Measurements from ENCODE around the gene TET3. TPM values are rescaled to one million over a fixed set of nuclear protein-coding genes. Genes with fewer than 3 reads are reported as not detected.

Gene TET3
- polyA plus RNA-seq, 3 donors: 0.79 to 18.6 (median 1.4) TPM

DNA sequence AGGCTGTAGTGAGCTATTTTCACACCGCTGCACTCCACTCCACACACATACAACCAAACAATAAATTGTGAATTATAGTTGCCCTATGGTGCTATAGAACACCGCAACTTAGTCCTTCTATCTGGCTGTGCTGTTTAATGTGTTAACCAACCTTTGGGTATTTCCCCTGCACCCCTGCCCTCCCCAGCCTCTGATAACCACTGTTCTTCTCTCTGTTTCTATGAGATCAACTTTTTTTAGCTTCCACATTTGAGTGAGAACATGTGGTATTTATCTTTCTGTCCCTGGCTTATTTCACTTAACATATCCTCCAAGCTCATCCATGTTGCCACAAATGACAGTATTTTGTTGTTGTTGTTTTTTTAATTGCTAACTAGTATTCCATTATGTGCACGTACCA is 32.5 kb downstream of the TET3 start:
- no peak overlapping the region for H3K4me3 ChIP-seq (replicated peaks in 1 of 3; ENCODE audit: low read depth in 2 of 3, low read length in 3 of 3)
- H3K4me1 Mint-ChIP-seq: peaks cover 31% of the 10 kb centered on the region
- H3K9me3 Mint-ChIP-seq: no peaks in the 10 kb centered on the region
- peaks cover 100% of the 10 kb centered on the region for H3K79me2 ChIP-seq (ENCODE audit: insufficient read depth, low read length)
- H3K36me3 ChIP-seq (replicated peaks in 1 of 2; ENCODE audit: control insufficient read depth in 1 of 2, insufficient read depth in 2 of 2, low read length in 2 of 2): peaks cover 2 to 38% of the 10 kb centered on the region in 2 donors
- H2AFZ ChIP-seq (ENCODE audit: insufficient read depth, low read depth, low read length, poor library complexity, severe bottlenecking): no peak overlapping the region
- peaks cover 0 to 1% (median 0%) of the 10 kb centered on the region in 3 donors for H3K27me3 Mint-ChIP-seq (ENCODE audit: low read depth in 3 of 3)
- peaks cover 100% of the 10 kb centered on the region for H4K20me1 ChIP-seq (ENCODE audit: insufficient read depth, low read length)
- peaks cover 19 to 44% of the 10 kb centered on the region in 2 donors for H3K36me3 Mint-ChIP-seq
- H3K4me2 ChIP-seq (replicated peaks; ENCODE audit: extremely low read depth, low read length, poor library complexity, severe bottlenecking): no peak overlapping the region
- H3K9ac ChIP-seq (ENCODE audit: insufficient read depth, low read length, poor library complexity, severe bottlenecking): no peak overlapping the region
- no peak for DNase-seq
- H3K27ac Mint-ChIP-seq: peak overlapping the region in 3 of 7 donors; percentile 1 to 50 (median 4)
- WGBS (ENCODE audit: insufficient coverage): no CpG with 5 or more reads among the region's 3 CpGs
- TF ChIP-seq, protein P1, sequence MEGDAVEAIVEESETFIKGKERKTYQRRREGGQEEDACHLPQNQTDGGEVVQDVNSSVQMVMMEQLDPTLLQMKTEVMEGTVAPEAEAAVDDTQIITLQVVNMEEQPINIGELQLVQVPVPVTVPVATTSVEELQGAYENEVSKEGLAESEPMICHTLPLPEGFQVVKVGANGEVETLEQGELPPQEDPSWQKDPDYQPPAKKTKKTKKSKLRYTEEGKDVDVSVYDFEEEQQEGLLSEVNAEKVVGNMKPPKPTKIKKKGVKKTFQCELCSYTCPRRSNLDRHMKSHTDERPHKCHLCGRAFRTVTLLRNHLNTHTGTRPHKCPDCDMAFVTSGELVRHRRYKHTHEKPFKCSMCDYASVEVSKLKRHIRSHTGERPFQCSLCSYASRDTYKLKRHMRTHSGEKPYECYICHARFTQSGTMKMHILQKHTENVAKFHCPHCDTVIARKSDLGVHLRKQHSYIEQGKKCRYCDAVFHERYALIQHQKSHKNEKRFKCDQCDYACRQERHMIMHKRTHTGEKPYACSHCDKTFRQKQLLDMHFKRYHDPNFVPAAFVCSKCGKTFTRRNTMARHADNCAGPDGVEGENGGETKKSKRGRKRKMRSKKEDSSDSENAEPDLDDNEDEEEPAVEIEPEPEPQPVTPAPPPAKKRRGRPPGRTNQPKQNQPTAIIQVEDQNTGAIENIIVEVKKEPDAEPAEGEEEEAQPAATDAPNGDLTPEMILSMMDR (IDR thresholded peaks at IDR 0.05): no peak
- no peaks in the 10 kb centered on the region for H3K27me3 ChIP-seq (ENCODE audit: control insufficient read depth in 2 of 2, insufficient read depth in 2 of 2, low read length in 2 of 2)
- intact Hi-C loops (cut with micrococcal nuclease): no loop called here
- H3K4me3 Mint-ChIP-seq: no peak overlapping the region
- no peak overlapping the region for H3K27ac ChIP-seq (ENCODE audit: low read depth in 1 of 2, low read length in 2 of 2)
- H3K9me3 ChIP-seq (replicated peaks in 1 of 2; ENCODE audit: control insufficient read depth in 1 of 2, insufficient read depth in 1 of 2, low read length in 2 of 2): no peaks in the 10 kb centered on the region
- peaks cover 22% of the 10 kb centered on the region in 2 donors for H3K4me1 ChIP-seq (ENCODE audit: control insufficient read depth in 1 of 2, insufficient read depth in 2 of 2, low read length in 2 of 2)

DNA sequence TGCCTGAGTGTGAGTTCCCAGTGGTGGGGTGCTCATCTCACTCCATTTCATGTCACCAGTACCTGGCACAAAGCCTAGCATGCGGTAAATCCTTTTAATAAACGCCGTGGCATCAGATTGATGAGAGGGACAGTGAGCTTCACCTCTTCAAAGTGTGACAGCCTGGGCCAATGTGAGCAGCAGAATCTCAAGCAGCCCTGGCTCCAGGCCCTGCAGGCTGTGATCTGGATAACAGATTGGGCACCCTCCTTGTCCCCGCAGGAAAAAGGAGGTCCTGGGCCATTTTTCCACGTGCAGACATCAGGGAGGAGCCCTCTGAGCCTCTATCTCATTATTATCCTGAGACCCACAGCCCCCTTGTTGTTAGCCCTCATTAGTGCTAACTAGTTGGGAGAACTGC is 34.8 kb downstream of the TET3 start:
- no peak overlapping the region for H2AFZ ChIP-seq (ENCODE audit: insufficient read depth, low read depth, low read length, poor library complexity, severe bottlenecking)

More for the DNA sequence above, 34.8 kb downstream of the TET3 start:
- Histone ChIP-seq H3K9ac (ENCODE audit: insufficient read depth, low read length, poor library complexity, severe bottlenecking) (no peak overlapping the region), H3K27me3 (ENCODE audit: control insufficient read depth in 2 of 2, insufficient read depth in 2 of 2, low read length in 2 of 2) (no peaks in the 10 kb centered on the region), H4K20me1 (ENCODE audit: insufficient read depth, low read length) (peaks cover 100% of the 10 kb centered on the region), H3K9me3 (replicated peaks in 1 of 2; ENCODE audit: control insufficient read depth in 1 of 2, insufficient read depth in 1 of 2, low read length in 2 of 2) (no peaks in the 10 kb centered on the region), H3K4me1 (ENCODE audit: control insufficient read depth in 1 of 2, insufficient read depth in 2 of 2, low read length in 2 of 2) (peaks cover 26 to 29% of the 10 kb centered on the region in 2 donors), H3K79me2 (ENCODE audit: insufficient read depth, low read length) (peaks cover 100% of the 10 kb centered on the region), H3K4me2 (replicated peaks; ENCODE audit: extremely low read depth, low read length, poor library complexity, severe bottlenecking) (no peak overlapping the region), H3K27ac (ENCODE audit: low read depth in 1 of 2, low read length in 2 of 2) (peak overlapping the region in 1 of 2 donors; percentile 73), H3K36me3 (replicated peaks in 1 of 2; ENCODE audit: control insufficient read depth in 1 of 2, insufficient read depth in 2 of 2, low read length in 2 of 2) (peaks cover 2 to 26% of the 10 kb centered on the region in 2 donors), H3K4me3 (replicated peaks in 1 of 3; ENCODE audit: low read depth in 2 of 3, low read length in 3 of 3) (no peak overlapping the region)
- TF ChIP-seq, protein P1 (IDR thresholded peaks at IDR 0.05): no peak
- intact Hi-C loops (cut with micrococcal nuclease): no loop called here
- Mint-ChIP-seq H3K9me3 (no peaks in the 10 kb centered on the region), H3K4me3 (no peak overlapping the region), H3K27ac (peak overlapping the region in 4 of 7 donors; percentile 12 to 79 (median 66)), H3K4me1 (peaks cover 42% of the 10 kb centered on the region), H3K36me3 (peaks cover 17 to 42% of the 10 kb centered on the region in 2 donors), H3K27me3 (ENCODE audit: low read depth in 3 of 3) (peaks cover 0 to 1% (median 0%) of the 10 kb centered on the region in 3 donors)
- whole genome bisulfite sequencing (ENCODE audit: insufficient coverage): 96% methylated on average over 4 of the region's 5 CpGs
- DNase-seq: no peak
